Aorta (tissue), 5 donors: ENCODE data around the gene MIER1. TPM values are rescaled to one million over a fixed set of nuclear protein-coding genes. Genes with fewer than 3 reads are reported as not detected.
A peak's percentile ranks its signal among the peaks of the same experiment; 100 is the strongest.

ENCODE experiments used
- ATAC-seq: fragments of 200-7000 bp; cut with Tn5 transposase; one replicate; pipeline ENCODE4 v1.9.1; 2022; ENCODE audit warnings: moderate library complexity; ENCODE audit not compliant: low FRiP score
- DNase-seq, 2 donors: peaks; one replicate each; pipeline ENCODE4 v3.0.0-alpha.2; 2020
- H3K27ac ChIP-seq, 2 donors: one replicate each; pipeline ENCODE4 v1.5.1; 2013; ENCODE audit warnings: low read length in 2 of 2, mild to moderate bottlenecking in 2 of 2, moderate library complexity in 2 of 2, control low read depth in 1 of 2, inconsistent platforms in 1 of 2, low read depth in 1 of 2
- H3K27me3 ChIP-seq, 2 donors: one replicate each; pipeline ENCODE4 v1.6.1; 2013; ENCODE audit warnings: control low read depth in 1 of 2, low read length in 1 of 2, mild to moderate bottlenecking in 1 of 2, moderate library complexity in 1 of 2; ENCODE audit not compliant: insufficient read depth in 2 of 2, control insufficient read depth in 1 of 2
- H3K36me3 ChIP-seq, 2 donors: one replicate each; pipeline ENCODE4 v1.6.1; 2013; ENCODE audit warnings: control low read depth in 1 of 2, low read length in 1 of 2, mild to moderate bottlenecking in 1 of 2; ENCODE audit not compliant: insufficient read depth in 2 of 2, control insufficient read depth in 1 of 2
- H3K4me1 ChIP-seq, 2 donors: one replicate each; pipeline ENCODE4 v1.6.1; 2013; ENCODE audit warnings: low read length in 2 of 2, control low read depth in 1 of 2, mild to moderate bottlenecking in 1 of 2, moderate library complexity in 1 of 2; ENCODE audit not compliant: insufficient read depth in 2 of 2, control insufficient read depth in 1 of 2
- H3K4me3 ChIP-seq, 2 donors: one replicate each; pipeline ENCODE4 v1.5.1; 2013; ENCODE audit warnings: low read length in 2 of 2, control low read depth in 1 of 2, mild to moderate bottlenecking in 1 of 2
- H3K9me3 ChIP-seq: one replicate; pipeline ENCODE4 v1.6.1; 2013; ENCODE audit warnings: mild to moderate bottlenecking, low read length; ENCODE audit not compliant: control insufficient read depth
- WGBS, 2 donors: extraction: QIAGEN DNeasy Blood & Tissue Kit; methylation state at CpG; one replicate each; pipeline ENCODE4 v1.1.7; 2013; 5-methylcytosine and 5-hydroxymethylcytosine counted together
- intact Hi-C, 2 donors: fragments of 100-400 bp; cut with DNase I; formaldehyde crosslinking; loops; one replicate each; pipeline versions ENCODE4 v1.14.2 to v1.15.0; 2022
- polyA plus RNA-seq, 2 donors: library from polyadenylated mRNA; stranded (reverse); fragments of 200-250 nt; gene quantifications; one replicate each; pipeline ENCODE4 v1.2.3, GENCODE V29; 2013
- total RNA-seq, 2 donors: library from RNA; stranded (reverse); fragmentation: NEBNext Ultra II Directional; extraction: Animal tissue kit (Norgen Biotek cat#: 25700); gene quantifications; one replicate each; pipeline ENCODE4 v1.2.1, GENCODE V29; 2021
- donor health status: healthy with polysubstance abuse.
- donor health status: Bipolar disorder and iron deficiency.
- donor health status: DM: no; HTN: no; CAD: no.
- donor health status: DM: no; HTN: no; CAD: no.
- donor health status: DM: yes; HTN: yes; CAD: no.

Gene MIER1
- total and polyA plus RNA-seq, 4 donors: 20.1 to 55.7 (median 44.3) TPM

DNA sequence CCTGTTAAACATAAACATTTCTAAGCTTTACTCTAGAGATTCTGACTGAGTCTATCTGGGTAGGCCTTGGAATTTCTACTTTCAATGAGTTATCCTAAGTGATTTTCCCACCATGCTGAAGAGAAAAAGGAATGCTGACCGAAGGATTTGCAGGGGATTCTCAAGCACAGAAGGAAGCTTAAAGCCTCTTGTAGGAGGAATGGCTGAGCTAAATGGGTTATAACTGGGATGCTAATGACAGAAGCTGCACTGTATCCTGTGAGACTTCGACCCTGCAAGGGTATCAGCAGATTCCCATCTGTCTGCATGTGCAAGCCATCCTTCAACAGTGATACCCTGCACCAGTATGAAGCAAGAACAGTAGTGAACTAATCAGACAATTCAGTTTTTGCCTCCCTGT, 93.8 kb downstream of the MIER1 start:
- Histone ChIP-seq H3K27me3 (no peaks in the 10 kb centered on the region), H3K27ac (peak overlapping the region; percentile 86 to 99), H3K4me1 (peaks cover 4 to 14% of the 10 kb centered on the region in 2 donors), H3K4me3 (no peak overlapping the region), H3K36me3 (no peaks in the 10 kb centered on the region), H3K9me3 (no peaks in the 10 kb centered on the region)
- WGBS, 2 donors: 45 to 47% methylated on average over 2 of the region's 2 CpGs
- intact Hi-C loops: no loop called here
- no peak for ATAC-seq
- DNase-seq: no peak

DNA sequence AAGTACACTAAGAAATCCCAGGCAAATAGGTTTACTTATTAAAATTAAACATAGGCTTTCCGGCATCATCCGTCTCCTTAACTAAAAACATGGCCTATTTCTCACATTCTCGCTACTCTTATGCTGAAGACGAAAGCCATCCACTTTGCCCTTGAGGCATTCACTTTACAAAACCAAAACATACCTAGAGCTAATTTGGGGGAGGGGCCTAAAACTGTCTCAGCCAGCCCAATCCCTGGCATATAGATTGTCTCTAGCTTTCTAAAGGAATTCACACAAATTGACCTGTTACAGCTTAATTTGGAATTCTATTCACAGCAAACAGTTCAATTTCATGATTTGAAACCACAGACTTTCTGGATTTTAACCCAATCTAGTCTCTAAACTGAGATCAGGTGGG, 94.3 kb downstream of the MIER1 start:
- H3K9me3 ChIP-seq: no peaks in the 10 kb centered on the region
- WGBS, 2 donors: 85 to 91% methylated on average over 4 of the region's 4 CpGs
- H3K4me1 ChIP-seq: peaks cover 4 to 14% of the 10 kb centered on the region in 2 donors
- no peak for DNase-seq
- intact Hi-C loops: no loop called here
- H3K4me3 ChIP-seq: no peak overlapping the region
- no peak for ATAC-seq
- no peaks in the 10 kb centered on the region for H3K36me3 ChIP-seq
- no peaks in the 10 kb centered on the region for H3K27me3 ChIP-seq
- H3K27ac ChIP-seq: peak overlapping the region; percentile 96 to 99

DNA sequence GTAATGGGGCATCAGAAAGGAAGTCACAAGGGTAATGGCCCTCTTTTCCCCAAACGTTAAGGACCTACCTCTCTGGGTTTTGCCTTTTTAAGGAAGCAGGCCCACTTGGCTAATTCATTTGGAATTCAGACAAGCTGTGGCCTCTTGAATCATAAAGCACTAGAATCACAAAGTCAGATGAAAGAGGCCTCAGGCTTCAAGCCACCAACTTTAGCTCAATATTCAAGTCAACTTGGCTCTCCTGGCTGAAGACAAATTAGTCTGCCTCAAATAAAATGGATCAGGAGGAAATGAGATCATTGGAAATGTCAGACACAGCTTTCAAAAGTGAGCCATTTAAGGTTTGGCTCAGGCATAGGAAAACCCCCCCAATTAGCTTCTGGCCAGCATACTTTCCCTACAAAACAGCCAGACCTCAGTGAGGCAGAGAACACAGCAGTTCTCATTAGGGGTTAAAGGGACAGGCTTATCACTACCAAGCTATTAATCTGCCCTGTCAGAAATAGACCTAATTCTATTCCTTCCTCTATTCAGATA, 94.9 kb downstream of the MIER1 start:
- H3K9me3 ChIP-seq: no peaks in the 10 kb centered on the region
- WGBS, 2 donors: 4 to 6% methylated on average over 1 of the region's 1 CpG
- H3K27ac ChIP-seq: peak overlapping the region; percentile 96 to 99
- DNase-seq: no peak
- intact Hi-C loops: no loop called here
- peaks cover 4 to 16% of the 10 kb centered on the region in 2 donors for H3K4me1 ChIP-seq
- H3K27me3 ChIP-seq: no peaks in the 10 kb centered on the region
- H3K4me3 ChIP-seq: no peak overlapping the region
- H3K36me3 ChIP-seq: no peaks in the 10 kb centered on the region
- peak; percentile 81 for ATAC-seq

DNA sequence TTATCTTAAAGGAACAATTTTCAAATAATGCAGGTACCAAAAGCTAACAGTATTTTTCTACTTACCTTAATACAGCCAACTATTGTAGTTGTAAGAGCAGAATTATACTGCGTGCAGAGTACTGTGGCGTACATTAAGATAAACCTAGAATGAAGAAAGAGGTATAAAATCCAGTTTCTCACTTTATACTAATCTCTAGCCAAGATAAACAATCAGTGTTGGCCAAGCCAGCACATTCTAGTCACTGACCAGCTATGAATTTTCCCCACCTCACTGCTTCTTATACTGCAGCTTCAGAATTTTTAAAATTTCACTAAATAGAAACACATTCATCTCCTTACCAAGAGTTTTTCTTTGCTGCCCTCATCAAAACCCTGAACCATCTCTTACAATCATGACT, 95.5 kb downstream of the MIER1 start:
- intact Hi-C loops: no loop called here
- H3K27me3 ChIP-seq: no peaks in the 10 kb centered on the region
- no peak overlapping the region for H3K4me3 ChIP-seq
- H3K36me3 ChIP-seq: no peaks in the 10 kb centered on the region
- H3K4me1 ChIP-seq: peaks cover 4 to 17% of the 10 kb centered on the region in 2 donors
- peak overlapping the region; percentile 88 to 99 for H3K27ac ChIP-seq
- no peak for DNase-seq
- H3K9me3 ChIP-seq: no peaks in the 10 kb centered on the region
- peak; percentile 22 for ATAC-seq
- 7 to 16% methylated on average over 2 of the region's 2 CpGs for WGBS, 2 donors

DNA sequence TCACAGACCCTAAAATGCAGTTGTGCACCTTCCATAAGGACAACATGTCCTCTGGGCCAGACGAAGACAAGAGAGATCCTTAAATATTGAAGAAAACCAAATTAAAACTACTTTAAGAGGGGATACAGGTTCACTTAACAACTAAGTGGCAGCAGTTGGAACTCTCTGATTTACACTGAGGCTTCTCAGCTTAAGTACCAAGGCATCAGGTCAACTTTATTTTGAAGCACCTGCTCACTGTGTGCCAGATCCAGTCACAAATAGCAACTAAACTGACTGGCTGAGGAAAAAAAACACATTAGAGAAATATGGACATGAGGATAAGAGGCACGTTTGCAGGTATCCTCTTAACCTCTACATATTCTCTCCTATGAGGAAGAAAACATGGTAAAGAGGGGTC, 96.0 kb downstream of the MIER1 start:
- no peak for ATAC-seq
- peaks cover 4 to 17% of the 10 kb centered on the region in 2 donors for H3K4me1 ChIP-seq
- intact Hi-C loops: no loop called here
- H3K4me3 ChIP-seq: no peak overlapping the region
- H3K27ac ChIP-seq: peak overlapping the region; percentile 88 to 99
- H3K9me3 ChIP-seq: no peaks in the 10 kb centered on the region
- no peaks in the 10 kb centered on the region for H3K27me3 ChIP-seq
- 9% methylated on average over 2 of the region's 2 CpGs for WGBS, 2 donors
- H3K36me3 ChIP-seq: no peaks in the 10 kb centered on the region
- DNase-seq: no peak

DNA sequence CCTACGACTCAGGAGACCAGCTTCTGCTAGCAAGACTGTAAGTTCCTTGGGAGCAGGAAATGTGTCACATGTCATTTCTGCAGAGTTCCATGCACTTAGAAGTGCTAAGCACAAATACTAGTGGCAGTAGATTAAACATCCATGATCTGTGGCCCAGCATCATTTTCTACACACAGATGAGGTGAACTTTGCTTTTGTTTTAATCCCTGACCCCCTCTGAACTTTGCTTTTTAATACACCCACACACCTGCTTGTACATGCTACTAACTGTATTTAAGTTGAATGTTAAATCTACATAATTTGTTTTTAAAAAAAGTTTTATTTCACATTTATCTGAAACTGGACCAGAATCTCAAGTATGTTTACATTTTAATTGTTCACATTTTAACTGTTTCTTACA, 104.7 kb downstream of the MIER1 start:
- 81 to 83% methylated on average over 1 of the region's 1 CpG for WGBS, 2 donors
- Histone ChIP-seq H3K4me3 (no peak overlapping the region), H3K27ac (no peak overlapping the region), H3K4me1 (peaks cover 4 to 6% of the 10 kb centered on the region in 2 donors), H3K9me3 (no peaks in the 10 kb centered on the region), H3K27me3 (no peaks in the 10 kb centered on the region), H3K36me3 (no peaks in the 10 kb centered on the region)
- DNase-seq: no peak
- intact Hi-C loops: no loop called here
- no peak for ATAC-seq

DNA sequence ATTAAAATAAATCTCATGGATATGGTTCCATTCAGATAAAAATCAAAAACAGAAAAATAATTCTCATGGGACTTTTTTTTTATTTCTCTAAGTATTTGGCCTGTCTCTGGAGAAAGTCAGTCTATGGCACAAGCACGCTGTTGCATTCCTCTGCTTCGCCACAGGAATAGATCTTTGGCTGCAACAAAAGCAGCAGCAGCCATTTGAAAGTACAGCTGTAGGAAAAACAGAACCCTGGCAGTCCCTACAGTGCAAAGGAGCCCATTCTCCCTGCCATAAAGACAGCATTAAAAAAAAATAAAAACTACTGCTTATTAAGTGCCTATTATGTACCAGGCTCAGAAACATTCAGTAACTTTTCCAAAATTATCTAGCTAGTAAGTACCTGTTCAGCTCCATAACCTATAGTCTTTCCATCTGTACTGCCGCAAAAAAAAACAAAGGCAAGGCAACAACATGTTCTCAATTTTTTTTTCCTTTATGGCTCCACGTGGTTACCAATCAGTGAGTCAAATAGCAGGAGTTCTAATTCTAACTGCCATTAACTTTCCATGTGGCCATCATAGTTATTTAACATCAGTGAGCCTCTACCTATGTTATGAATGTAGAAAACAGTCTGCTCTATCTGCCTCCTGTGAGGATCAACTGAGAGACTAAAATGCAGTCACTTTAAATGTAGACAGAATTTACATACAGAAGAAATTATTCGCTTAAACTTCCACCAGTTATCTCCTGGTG, 106.5 kb downstream of the MIER1 start:
- peaks cover 3 to 4% of the 10 kb centered on the region in 2 donors for H3K4me1 ChIP-seq
- DNase-seq (no peak), ATAC-seq (peak; percentile 69)
- 13 to 14% methylated on average over 5 of the region's 5 CpGs for WGBS, 2 donors
- H3K27ac ChIP-seq: peak overlapping the region; percentile 36 to 82
- H3K4me3 ChIP-seq: no peak overlapping the region
- H3K9me3 ChIP-seq: no peaks in the 10 kb centered on the region
- H3K27me3 ChIP-seq: no peaks in the 10 kb centered on the region
- intact Hi-C loops: no loop called here
- no peaks in the 10 kb centered on the region for H3K36me3 ChIP-seq

DNA sequence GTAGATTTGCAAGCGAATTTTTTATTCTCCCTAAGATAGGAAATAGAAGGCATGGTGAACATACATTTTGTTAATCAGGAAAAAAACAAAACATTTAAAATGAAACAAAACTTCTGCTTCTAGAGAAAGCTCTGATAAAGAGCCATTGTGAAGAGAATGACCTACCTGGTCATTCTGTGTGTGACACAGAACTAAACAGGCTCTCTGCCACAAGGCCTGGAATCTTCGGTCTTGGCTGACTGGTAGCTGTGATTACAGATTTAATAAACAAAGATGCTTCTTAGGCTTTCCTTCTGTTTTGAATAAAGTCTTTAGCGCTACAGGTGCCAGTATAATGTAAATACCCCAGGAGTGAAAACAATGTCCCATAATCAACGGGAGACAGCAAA, 107.1 kb downstream of the MIER1 start:
- 71 to 72% methylated on average over 4 of the region's 4 CpGs for WGBS, 2 donors
- H3K4me3 ChIP-seq: no peak overlapping the region
- ATAC-seq (no peak), DNase-seq (no peak)
- no peaks in the 10 kb centered on the region for H3K27me3 ChIP-seq
- no peaks in the 10 kb centered on the region for H3K36me3 ChIP-seq
- intact Hi-C loops: no loop called here
- H3K4me1 ChIP-seq: peaks cover 3 to 4% of the 10 kb centered on the region in 2 donors
- no peaks in the 10 kb centered on the region for H3K9me3 ChIP-seq
- peak overlapping the region; percentile 82 to 88 for H3K27ac ChIP-seq
